Glomerular visceral epithelial cell (primary cell): ENCODE data around the gene APOL4.

Experiments
- DNase-seq: peaks from one replicate; pipeline ENCODE4 v3.0.0-alpha.2; 2016; ENCODE audit errors: extremely low spot score

Gene APOL4, protein sequence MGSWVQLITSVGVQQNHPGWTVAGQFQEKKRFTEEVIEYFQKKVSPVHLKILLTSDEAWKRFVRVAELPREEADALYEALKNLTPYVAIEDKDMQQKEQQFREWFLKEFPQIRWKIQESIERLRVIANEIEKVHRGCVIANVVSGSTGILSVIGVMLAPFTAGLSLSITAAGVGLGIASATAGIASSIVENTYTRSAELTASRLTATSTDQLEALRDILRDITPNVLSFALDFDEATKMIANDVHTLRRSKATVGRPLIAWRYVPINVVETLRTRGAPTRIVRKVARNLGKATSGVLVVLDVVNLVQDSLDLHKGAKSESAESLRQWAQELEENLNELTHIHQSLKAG

DNA sequence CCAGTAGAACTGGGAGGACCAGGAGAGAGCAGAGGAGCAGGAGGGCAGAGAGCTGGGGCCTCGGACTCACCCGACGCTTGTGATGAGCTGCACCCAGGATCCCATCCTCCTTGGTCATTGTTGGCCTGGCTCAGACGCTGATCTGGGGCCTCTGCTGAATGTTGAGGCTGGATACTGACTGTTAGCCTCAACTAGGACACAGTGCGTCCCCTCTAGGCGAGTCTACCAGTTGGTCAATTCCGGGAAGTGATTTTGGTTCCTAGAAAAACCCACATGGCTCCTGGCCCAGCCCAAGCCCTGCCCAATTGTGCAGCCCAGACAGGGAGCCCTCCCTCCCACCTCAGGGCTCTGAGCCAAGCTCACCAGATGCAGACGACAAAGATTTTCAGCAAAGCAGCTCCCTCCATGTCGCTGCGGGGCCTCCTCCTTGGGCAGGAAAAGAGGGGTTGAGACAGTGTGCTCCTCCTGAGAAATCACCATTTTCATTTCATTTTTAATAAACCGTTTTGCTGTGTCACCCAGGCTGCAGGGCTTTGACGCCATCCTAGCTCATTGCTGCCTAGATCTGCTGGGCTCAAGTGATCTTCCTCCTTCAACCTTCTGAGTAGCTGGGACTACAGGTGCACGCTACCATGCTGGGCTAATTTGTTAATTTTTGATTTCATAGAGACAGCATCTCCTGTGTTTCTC lies at the start of gene APOL4:
Gene APOL4 (minus strand): TSS at position 180 of the 690 bp plus-strand sequence. CDS start 75 bp downstream, at position 105.
- no peak for DNase-seq

DNA sequence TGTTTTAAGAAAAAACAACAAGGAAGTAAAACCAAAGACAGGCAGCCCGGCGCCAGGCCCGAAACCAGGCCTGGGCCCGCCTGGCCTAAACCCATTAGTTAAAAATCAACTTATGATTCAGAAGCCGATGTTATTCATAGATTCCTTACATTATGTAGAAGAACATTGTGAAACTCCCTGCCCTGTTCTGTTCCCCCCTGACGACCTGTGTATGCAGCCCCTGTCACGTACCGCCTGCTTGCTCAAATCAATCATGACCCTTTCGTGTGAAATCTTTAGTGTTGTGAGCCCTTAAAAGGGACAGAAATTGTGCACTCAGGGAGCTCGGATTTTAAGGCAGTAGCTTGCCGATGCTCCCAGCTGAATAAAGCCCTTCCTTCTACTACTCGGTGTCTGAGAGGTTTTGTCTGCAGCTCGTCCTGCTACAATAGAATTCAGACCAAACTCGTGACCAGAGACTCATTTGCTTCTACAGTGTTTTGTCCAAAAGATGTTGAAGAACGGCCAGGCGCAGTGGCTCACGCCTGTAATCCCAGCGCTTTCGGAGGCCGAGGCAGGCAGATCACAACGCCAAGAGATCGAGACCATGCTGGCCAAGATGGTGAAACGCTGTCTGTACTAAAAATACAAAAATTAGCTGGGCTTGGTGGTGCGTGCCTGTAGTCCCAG lies 48.8 kb upstream of the APOL4 start:
- peak; percentile 69 for DNase-seq

DNA sequence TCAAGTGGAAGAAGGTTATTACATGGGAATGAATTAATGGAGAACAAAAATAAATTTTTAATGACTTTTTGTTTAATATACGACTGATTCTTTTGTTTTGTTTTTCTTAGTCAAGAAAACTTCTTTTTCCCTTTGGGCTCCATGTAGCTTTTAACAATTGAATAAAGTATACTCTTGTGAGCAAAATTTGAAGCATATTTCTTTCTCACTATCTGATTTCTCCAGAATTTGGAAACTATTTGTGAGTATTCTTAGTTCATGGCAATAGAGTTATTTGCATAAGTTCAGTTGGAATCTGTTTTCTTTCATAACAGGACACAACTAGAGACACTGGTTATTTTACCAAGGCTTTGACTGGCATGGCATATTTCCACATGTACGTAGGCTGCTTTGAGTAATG lies 47.6 kb upstream of the APOL4 start:
- no peak for DNase-seq

DNA sequence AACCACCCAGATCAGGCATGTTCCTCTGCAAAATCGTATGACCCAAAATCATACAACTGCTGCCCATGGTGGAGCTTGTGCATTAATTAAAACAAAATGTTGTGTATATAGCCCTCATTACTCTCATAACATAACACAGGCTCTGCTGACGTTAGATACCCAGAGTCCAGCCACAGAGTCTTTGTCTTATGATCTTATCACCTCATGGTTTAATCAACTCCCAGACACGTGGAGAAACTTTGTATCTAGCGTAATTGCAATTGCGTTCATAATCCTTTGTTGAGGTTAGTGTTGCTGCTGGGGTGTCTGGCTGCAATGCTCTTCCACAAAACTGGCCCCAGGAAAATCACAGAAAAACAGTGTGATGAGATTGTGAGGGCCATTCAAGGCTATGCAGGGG lies 46.3 kb upstream of the APOL4 start:
- DNase-seq, result no peak

DNA sequence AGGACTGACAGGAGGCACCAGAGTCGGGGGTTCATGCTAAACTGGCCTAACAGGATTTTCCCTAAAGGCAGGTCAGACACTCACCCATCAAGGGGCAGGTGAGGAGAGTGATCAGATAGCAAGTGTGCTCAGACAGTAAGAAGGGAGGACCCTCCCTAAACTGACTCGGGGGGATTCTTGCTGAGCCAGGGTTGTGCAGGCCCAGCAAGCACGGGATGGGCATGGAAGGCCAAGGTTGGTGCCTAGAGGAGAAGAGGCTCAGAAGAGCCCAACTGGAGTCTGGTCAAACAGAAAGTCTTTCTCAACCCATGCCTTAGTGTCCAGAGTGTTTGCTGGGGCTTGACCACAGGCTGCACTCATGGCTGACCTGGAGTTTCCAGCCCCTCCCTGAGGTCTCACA lies 45.1 kb upstream of the APOL4 start:
- DNase-seq, result no peak

DNA sequence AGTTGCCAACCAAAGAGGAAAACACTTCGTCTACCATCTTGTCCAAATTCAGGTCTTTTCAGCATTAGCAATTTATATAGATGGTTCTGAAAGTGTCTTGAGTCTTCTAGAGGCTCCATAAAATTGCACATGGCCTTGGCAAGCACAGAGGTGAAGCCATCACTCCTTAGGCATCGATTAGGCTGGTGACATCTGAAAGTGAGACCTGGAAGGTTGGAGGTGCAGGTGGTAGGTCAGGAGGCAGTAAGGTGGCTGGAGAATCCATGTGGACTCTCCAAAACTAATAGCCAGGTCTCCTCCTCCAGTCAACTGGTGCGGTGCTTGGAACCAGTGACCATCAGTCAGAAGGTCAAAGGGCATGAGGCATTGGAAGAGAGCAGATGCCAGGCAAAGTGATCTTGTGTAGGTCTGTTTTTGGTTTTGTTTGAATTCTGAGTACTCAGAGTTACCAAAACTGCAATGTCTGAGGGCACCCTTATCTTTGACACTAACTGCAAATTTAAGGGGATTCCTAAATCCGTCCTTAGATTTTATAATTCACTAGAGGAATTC lies 44.3 kb upstream of the APOL4 start:
- DNase-seq, result no peak

DNA sequence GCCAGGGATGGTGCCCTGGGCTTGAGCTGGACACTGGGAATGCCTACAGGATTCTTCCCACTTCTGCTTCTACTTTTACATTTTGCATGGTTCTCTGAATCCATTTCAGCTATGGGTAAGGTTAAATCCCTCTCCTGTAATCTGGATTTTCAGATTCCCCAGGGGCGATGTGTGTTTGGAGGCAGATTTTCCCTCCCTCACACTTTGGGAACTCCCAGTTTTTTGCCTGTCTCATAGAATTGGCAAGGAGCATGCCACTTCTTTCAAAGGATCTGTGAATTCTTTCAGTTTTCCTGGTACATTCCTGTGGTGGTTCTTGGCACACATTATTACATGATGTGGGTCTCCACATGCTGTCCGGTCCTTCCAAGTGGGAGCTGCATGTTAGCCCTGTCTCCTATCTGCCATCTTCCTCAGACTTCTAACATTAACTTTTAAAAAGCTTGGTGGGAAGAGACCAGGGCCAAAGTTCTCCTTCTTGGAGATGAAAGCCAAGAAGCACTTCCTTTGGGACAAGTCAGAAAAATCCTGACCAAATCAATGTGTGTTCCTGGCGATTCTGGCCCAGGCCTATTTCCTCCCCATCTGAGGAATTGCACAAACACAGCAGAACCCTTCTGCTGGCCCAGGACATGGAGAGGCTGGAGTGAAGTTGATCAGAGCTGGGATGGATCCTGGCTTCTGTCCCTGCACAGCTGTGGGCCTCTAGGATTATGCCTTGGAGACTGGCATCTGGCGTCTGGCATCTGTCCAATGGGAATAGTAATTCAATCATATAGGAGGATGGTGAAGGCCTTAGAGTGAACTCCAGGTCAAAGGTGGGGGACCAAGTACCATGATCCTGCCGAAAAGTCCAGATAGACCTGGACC lies 43.1 kb upstream of the APOL4 start:
- peak; percentile 60 for DNase-seq

DNA sequence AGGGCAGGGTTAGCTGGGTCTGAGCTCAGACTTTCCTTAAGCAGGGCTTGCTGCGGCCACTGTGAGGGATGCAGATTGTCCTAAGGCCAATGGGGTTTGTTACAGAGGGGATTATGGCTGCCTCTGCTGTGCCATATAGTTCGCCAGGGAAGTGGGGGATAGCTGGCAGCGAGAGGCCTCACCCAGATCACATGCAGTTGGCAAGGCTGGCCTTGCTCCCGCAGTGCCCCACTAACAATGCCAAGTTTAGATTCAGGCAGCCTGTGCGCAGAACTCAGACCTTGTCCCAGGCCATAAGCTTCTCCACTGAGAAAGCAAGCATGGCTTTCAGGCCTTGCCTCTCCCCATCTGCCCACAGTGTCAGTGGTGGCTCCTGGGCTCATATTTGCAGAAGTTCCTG lies 42.4 kb upstream of the APOL4 start:
- no peak for DNase-seq

DNA sequence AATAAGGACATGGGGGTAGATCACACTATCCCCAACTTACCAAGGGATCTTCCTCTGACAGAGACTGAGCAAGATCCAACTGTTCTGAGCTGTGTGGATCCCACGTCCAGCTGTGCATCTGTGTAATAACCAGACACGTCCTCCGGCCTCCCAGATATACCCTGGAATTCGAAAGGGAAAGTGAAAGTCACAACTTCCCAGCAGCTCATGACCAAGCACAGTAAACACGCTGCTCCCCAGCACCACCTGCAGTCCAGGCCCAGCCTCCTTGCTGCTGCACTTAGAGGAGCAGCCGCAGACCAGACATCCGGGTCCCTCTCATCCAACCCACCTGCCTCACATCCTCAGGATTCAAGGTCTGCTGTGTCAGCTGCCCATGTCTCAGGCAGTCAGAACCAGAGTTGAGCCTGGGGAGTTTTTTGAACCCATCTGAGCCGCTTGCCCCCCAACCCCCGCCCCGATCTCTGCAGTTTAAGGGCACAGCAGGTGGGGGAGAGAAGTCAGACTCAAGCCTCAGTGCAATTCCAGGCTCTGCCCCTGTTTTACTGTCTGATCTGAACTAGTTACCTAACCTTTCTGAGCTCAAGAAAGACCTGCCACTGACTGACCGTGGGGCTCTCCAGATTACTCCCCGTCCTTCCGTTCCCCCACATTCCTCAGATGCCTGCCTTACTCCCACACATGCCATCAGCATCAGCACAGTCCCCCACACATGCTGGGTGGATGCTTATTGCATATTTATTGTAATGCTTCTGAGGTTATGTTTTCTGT lies 38.0 kb upstream of the APOL4 start, which contains the start of gene APOL2:
Gene APOL2 (minus strand): TSS at position 127 of the 771 bp plus-strand sequence. CDS start 6,365 bp downstream, outside the sequence.
- peak; percentile 95 for DNase-seq

DNA sequence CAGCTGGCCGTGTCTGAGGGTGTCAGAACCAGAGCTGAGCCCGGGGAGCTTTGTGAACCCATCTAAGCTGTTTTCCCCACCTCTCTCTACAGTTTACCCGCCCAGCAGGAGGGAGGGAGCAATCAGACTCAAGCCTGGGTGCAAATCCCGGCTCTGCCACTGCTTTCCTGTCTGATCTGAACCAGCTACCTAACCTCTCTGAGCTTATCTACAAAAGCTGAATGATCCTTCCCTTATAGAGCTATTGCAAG lies 37.5 kb upstream of the APOL4 start:
- peak; percentile 33 for DNase-seq

DNA sequence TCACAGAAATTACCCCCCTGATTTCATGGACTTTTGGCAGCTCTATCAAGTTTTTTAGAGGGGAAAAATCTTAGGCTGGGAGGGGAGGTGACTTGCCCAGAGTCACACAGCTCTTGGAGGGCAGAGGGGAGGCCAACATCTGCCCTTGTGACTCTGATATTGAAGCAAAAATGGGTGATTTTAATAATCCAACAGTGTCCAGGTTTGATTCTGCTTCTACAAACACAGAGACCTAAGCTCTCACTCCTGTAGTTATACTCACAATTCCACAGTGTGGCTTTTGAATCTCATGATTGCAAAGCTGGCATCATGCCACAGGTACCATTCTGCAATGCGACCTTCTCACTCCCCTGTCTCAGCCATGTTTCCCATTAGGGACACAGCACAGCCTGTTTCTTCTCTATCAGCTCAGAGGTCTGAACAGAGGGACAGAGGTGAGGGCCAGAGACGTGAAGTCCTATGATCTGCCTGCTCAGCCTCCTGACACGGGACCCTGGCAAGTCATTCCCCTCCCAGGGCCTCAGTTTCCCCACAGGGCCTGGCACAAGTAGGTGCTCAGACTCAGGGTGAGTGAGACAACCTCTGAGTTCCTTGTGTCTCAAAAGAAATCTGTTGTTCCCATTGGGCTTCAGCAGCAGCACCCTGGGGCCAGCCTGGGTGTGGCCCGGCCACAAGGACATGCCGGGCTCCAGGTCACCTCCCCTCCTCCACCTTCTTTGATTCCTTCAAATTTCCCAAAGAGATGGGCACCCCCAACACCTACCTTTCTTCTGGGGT lies 37.0 kb upstream of the APOL4 start:
- DNase-seq, result no peak

DNA sequence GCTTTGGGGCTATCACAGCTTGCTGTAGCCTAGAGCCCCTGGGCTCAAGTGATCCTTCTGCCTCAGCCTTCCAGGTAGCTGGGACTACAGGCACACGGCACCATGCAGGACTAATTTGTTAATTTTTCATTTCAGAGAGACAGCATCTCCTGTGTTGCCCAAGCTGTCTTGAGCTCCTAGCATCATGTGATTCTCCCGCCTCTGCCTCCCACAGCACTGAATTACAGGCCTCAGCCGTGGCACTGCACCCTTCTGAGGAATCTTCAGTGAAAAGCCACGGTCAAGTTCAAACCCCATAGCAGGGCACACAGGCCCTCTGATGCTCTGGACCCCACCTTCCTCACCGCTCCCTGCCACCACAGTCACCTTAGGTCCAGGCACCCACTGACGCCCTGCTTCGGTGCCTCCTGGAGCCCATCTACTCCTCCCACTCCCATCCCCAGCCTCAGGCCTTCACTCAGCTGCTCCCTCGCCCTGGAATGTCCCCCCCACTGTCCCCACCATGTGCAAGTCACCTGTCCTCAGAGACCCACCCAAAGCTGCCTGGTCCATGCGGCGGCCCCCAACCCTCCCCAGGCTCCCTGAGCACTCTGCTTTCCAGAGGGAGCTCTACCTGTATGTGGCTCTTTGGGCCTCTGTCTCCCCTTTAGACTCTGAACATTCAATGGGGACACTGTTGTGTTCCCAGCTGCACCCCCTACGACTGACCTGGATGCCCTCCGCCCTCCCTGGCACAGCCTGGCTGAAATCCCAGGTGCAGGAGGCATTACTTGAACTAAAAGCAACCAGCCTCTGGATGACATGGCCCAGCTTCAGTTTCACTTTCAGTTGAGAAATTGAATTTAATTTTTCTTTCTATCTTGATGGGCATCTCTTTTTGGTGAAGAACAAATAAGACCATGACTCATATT lies 36.1 kb upstream of the APOL4 start:
- DNase-seq, result no peak

DNA sequence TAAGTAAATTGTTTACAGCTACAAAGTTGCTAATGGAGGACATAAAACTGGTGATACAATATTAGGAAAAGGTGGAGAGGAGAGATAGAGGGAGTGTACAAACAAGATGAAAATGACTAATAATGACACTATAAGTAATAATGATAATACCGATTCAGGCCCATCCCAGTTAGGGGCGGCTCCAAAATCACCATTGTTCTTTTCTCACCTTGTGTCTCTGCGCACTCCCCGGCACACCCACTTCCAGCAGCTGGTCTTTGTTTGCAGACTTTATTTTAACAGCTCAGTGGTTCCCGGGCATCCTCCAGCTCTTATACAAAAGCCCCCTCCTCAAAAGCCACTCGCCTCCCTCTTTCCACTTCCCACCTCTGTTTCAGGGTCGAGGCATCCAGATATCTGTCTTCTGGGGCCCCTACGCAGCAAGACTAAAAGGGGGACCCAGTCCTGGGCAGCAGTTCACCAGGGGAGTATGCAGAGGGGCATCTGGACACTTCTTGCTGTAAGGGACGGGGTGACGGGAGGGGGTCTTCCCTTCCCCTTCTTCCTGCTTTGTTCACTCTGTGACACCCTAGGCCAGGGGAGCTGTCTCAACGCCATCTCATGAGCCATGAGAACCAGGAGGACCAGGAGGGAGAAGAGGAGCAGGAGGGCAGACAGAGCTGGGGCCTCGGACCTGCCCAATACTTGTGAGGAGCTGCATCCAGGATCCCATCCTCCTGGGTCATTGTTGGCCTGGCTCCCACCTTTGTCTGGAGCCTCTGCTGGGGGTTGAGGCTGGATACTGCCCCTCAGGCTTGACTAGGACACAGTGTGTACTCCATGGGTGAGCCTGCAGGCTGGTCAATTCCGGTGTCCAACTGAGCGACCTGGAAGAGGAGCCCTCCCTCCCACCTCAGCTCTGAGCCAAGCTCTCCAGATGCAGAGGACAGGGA lies 35.0 kb upstream of the APOL4 start:
- no peak for DNase-seq

DNA sequence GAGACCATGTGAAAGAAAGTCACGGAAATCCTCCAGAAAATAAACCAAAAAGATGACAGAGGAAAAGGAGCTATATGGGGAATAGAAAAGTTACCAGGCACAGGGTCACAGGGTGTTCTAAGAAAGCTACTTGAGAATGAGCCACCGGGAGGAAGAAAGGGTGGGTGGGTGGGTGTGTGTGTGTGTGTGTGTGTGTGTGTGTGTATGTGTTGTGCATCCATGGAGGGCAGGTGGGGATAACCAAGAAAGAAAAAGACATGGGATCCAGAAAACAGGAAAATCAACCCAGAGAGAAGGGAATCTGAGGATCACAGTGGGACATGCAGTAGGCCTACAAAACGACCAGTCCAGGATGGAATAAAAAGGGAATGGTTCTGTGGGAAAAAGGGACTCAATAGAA lies 34.0 kb upstream of the APOL4 start:
- no peak for DNase-seq

DNA sequence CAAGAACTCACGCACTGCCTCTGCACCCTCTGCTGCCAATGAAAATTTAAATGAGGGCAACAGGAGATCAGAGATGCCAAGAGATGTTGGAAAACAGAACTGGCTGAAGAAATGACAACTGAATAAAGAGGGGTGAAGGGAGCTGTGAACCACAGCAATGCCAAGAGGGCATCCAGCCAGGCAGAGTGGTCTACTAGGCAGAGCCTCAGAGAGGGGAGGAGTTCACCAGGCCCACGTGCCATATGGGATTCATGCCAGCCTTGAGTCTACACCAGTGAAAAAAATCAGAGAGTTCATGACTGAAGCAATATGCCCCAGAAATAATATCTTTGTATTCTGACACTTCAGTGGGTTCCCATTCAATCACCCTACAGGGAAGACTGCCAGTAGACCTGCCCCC lies 33.3 kb upstream of the APOL4 start:
- no peak for DNase-seq

DNA sequence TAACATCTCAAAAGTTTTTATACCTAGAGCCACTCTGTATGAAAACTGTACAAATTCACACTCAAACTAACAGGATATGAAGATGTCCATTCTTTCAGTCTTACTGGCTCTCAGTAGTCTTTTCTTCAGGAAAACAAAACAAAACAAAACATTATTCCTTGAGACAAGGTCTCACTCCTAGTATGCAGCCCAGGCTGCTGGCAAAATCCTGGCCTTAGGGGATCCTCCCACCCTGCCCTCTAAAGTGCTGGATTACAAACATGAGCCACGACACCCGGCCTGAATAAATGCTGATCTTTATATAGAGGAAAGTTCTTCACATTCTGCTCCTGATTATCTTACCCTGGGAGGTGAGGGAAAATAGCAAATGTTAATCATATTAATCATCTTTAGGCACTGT lies 32.6 kb upstream of the APOL4 start:
- no peak for DNase-seq

DNA sequence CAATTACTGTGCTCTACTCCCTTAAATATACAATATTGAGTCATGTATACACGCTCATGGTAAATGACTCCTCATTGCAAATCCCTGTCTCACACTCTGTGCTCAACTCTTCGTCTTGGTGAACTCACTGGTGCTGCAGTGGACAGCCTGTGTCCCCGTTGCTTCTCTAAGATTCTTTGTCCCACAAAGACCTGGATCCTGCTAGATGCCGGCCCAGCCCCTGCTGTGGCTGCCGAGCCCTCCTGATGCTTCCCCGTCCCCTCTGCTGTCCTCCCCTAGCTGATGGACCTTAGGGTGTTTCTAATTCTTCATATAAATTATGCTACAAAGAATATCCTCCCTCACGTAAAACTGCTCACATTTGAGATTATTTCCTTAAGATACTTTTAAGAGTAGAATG lies 32.2 kb upstream of the APOL4 start:
- DNase-seq, result no peak
